Endodermal cell (in vitro differentiated cells): ENCODE data around the gene PLCB4. TPM values are rescaled to one million over a fixed set of nuclear protein-coding genes. Genes with fewer than 3 reads are reported as not detected.

Experiments
- DNase-seq: peaks from one replicate; pipeline ENCODE4 v3.0.0-alpha.2; 2017
- H3K27ac ChIP-seq: 2 replicates; pipeline ENCODE4 v1.5.1; 2013; ENCODE audit warnings: mild to moderate bottlenecking, low read depth, low read length, moderate library complexity
- H3K27me3 ChIP-seq: 2 replicates; pipeline ENCODE4 v1.6.1; 2013; ENCODE audit warnings: mild to moderate bottlenecking, low read length, moderate library complexity; ENCODE audit not compliant: insufficient read depth, control insufficient read depth, poor library complexity, severe bottlenecking
- H3K36me3 ChIP-seq: 2 replicates; pipeline ENCODE4 v1.7.0; 2013; ENCODE audit warnings: mild to moderate bottlenecking, low read length, moderate library complexity; ENCODE audit not compliant: control insufficient read depth, insufficient read depth
- H3K4me1 ChIP-seq: one replicate; pipeline ENCODE4 v1.7.0; 2013; ENCODE audit warnings: low read length; ENCODE audit not compliant: control insufficient read depth, insufficient read depth
- H3K4me3 ChIP-seq: 2 replicates; pipeline ENCODE4 v1.5.1; 2013; ENCODE audit warnings: mild to moderate bottlenecking, low read length, moderate library complexity
- H3K9ac ChIP-seq: 2 replicates; pipeline ENCODE4 v1.6.1; 2013; ENCODE audit warnings: mild to moderate bottlenecking, low read length, moderate library complexity; ENCODE audit not compliant: poor library complexity, severe bottlenecking; ENCODE audit errors: extremely low read depth
- H3K9me3 ChIP-seq: 2 replicates; pipeline ENCODE4 v1.6.1; 2013; ENCODE audit warnings: mild to moderate bottlenecking, low read length, moderate library complexity; ENCODE audit not compliant: control insufficient read depth
- H3K27ac Mint-ChIP-seq: 2 replicates; pipeline ENCODE4 v1.8.0; 2020; ENCODE audit warnings: mixed read lengths
- H3K27me3 Mint-ChIP-seq: 2 replicates; pipeline ENCODE4 v1.8.0; 2021; ENCODE audit warnings: mild to moderate bottlenecking, mixed read lengths; ENCODE audit not compliant: insufficient read depth
- H3K36me3 Mint-ChIP-seq: 2 replicates; pipeline ENCODE4 v1.8.0; 2020; ENCODE audit warnings: low read depth, mixed read lengths
- H3K4me1 Mint-ChIP-seq: 2 replicates; pipeline ENCODE4 v1.8.0; 2020; ENCODE audit warnings: mixed read lengths
- H3K4me3 Mint-ChIP-seq: 2 replicates; pipeline ENCODE4 v1.8.0; 2020; ENCODE audit warnings: mild to moderate bottlenecking, moderate library complexity, mixed read lengths
- H3K9me3 Mint-ChIP-seq: 2 replicates; pipeline ENCODE4 v1.8.0; 2020; ENCODE audit warnings: mild to moderate bottlenecking, mixed read lengths
- CTCF ChIP-seq: fragments of 200-600 bp; sonication (generic); conservative IDR thresholded peaks from 2 replicates; pipeline ENCODE4 v1.5.0; 2021; ENCODE audit warnings: antibody characterized with exemption, mild to moderate bottlenecking
- WGBS, 2 experiments: methylation state at CpG; one replicate each; pipeline versions ENCODE4 v1.1.5 to v1.1.7; 2013; ENCODE audit warnings: missing lambda C conversion rate in 2 of 2, mixed read lengths in 1 of 2; ENCODE audit not compliant: insufficient coverage in 1 of 2, insufficient read length in 1 of 2; 5-methylcytosine and 5-hydroxymethylcytosine counted together
- total RNA-seq, 2 donors: library from RNA; stranded (reverse); fragmentation: NEBNext Ultra II Directional in 1 of 2; extraction: Animal tissue kit (Norgen Biotek cat#: 25700) in 1 of 2; gene quantifications; 2 replicates in 1 of 2; 3 replicates in 1 of 2; pipeline ENCODE4 v1.2.1, GENCODE V29; 2021

Gene PLCB4
- total RNA-seq, 2 donors from 2014 or later, result 14.4 to 14.6 TPM

GRCh38 chr20:9388160-9388812, 319.4 kb downstream of the PLCB4 start:
- Histone ChIP-seq H3K36me3 (peaks cover 8% of the 10 kb centered on the region), H3K9me3 (peaks cover 5% of the 10 kb centered on the region), H3K4me1 (no peaks in the 10 kb centered on the region), H3K4me3 (no peak overlapping the region), H3K27ac (no peak overlapping the region), H3K27me3 (no peaks in the 10 kb centered on the region), H3K9ac (no peak overlapping the region)
- WGBS, 2 experiments, result 95 to 97% methylated on average over 3 to 8 of the region's 8 CpGs
- Mint-ChIP-seq H3K27me3 (no peaks in the 10 kb centered on the region), H3K4me1 (no peaks in the 10 kb centered on the region), H3K27ac (no peak overlapping the region), H3K9me3 (peaks cover 31% of the 10 kb centered on the region), H3K4me3 (no peak overlapping the region), H3K36me3 (peaks cover 28% of the 10 kb centered on the region)
- no peak for DNase-seq
- TF ChIP-seq CTCF, result no peak

- no peak overlapping the region for H3K4me3 Mint-ChIP-seq
- Histone ChIP-seq H3K27me3 (no peaks in the 10 kb centered on the region), H3K36me3 (peaks cover 8% of the 10 kb centered on the region), H3K9me3 (peaks cover 5% of the 10 kb centered on the region), H3K9ac (no peak overlapping the region), H3K4me1 (no peaks in the 10 kb centered on the region), H3K27ac (no peak overlapping the region), H3K4me3 (no peak overlapping the region)
- DNase-seq, result no peak
- no peak for TF ChIP-seq CTCF
- H3K27me3 Mint-ChIP-seq, result no peaks in the 10 kb centered on the region
- WGBS, 2 experiments, result 93% methylated on average over 2 of the region's 2 CpGs; no CpG with 5 or more reads in 1 of the 2 experiments
- H3K36me3 Mint-ChIP-seq, result peaks cover 23% of the 10 kb centered on the region
- no peak overlapping the region for H3K27ac Mint-ChIP-seq
- H3K9me3 Mint-ChIP-seq, result peaks cover 26% of the 10 kb centered on the region
- H3K4me1 Mint-ChIP-seq, result no peaks in the 10 kb centered on the region
Measured at GRCh38 chr20:9388813-9389161, 319.9 kb downstream of the PLCB4 start.

GRCh38 chr20:9389346-9389745, 320.5 kb downstream of the PLCB4 start:
- Histone ChIP-seq H3K4me3 (no peak overlapping the region), H3K27me3 (no peaks in the 10 kb centered on the region), H3K9me3 (peaks cover 5% of the 10 kb centered on the region), H3K9ac (no peak overlapping the region), H3K4me1 (no peaks in the 10 kb centered on the region), H3K27ac (no peak overlapping the region), H3K36me3 (peaks cover 8% of the 10 kb centered on the region)
- H3K36me3 Mint-ChIP-seq, result peaks cover 17% of the 10 kb centered on the region
- no peak for DNase-seq
- no peak for TF ChIP-seq CTCF
- no peaks in the 10 kb centered on the region for H3K27me3 Mint-ChIP-seq
- no peak overlapping the region for H3K4me3 Mint-ChIP-seq
- no peaks in the 10 kb centered on the region for H3K4me1 Mint-ChIP-seq
- H3K27ac Mint-ChIP-seq, result no peak overlapping the region
- peaks cover 21% of the 10 kb centered on the region for H3K9me3 Mint-ChIP-seq
- 95% methylated on average over 1 of the region's 1 CpG; no CpG with 5 or more reads in 1 of the 2 experiments for WGBS, 2 experiments
